Keratinocyte (primary cell): Measurements from ENCODE around the gene CNTNAP5.

Source experiments
- CTCF ChIP-seq, 3 experiments: IDR thresholded peaks in 1 of 3; conservative IDR thresholded peaks in 1 of 3; optimal IDR thresholded peaks in 1 of 3; 2 replicates in 2 of 3; 3 replicates in 1 of 3; pipeline versions ENCODE3 to v1.5.1; 2011; ENCODE audit warnings: low read length in 3 of 3, mild to moderate bottlenecking in 3 of 3, moderate library complexity in 2 of 3, control low read depth in 1 of 3, inconsistent platforms in 1 of 3; ENCODE audit not compliant: insufficient read depth in 2 of 3; ENCODE audit errors: extremely low read depth in 1 of 3
- EZH2 ChIP-seq: IDR thresholded peaks from one replicate; pipeline ENCODE4 v1.6.1; 2012; ENCODE audit warnings: inconsistent platforms, mild to moderate bottlenecking, low read length, moderate library complexity

DNA sequence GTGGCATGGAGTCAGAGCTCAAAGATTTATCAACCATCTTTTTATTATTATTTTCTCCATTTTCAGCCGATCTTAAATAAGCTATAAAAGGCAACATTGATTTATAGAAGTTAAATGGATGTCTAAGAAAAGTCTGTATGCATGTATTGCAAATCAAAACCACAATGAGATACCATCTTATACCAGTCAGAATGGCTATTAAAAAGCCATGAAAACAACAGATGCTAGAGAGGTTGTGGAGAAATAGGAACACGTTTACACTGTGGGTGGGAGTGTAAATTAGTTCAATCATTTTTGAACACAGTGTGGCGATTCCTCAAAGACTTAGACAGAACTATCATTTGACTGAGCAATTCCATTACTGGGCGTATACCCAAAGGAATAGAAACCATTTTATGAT lies 731.0 kb downstream of the CNTNAP5 start:
- TF ChIP-seq CTCF (optimal IDR thresholded peaks at IDR 0.05 in 1 of 3, IDR thresholded peaks at IDR 0.05 in 1 of 3, conservative IDR thresholded peaks at IDR 0.05 in 1 of 3; ENCODE audit: extremely low read depth in 1 of 3, insufficient read depth in 2 of 3, low read length in 3 of 3) (no peak), EZH2 (no peak)
